ENCODE data around the gene MAN2A2.

Gene MAN2A2

GRCh38 chr15:90902840-90903732 is at the start of gene MAN2A2:
Gene MAN2A2, plus strand, starts transcription at chr15:90903302. Its CDS starts 906 bp downstream, at chr15:90904208.
- Histone ChIP-seq H3K36me3 (ENCODE audit: control insufficient read depth, insufficient read depth, low read length) (peaks cover 31% of the 10 kb centered on the region), H3K4me3 (ENCODE audit: low read length) (peak within 1 kb of the TSS; percentile 88), H3K4me1 (ENCODE audit: control insufficient read depth, insufficient read depth, low read length) (peaks cover 9% of the 10 kb centered on the region), H3K27ac (ENCODE audit: low read depth, low read length) (peak within 1 kb of the TSS; percentile 91), H3K9ac (ENCODE audit: low read length) (peak within 1 kb of the TSS; percentile 84), H3K27me3 (ENCODE audit: control insufficient read depth, insufficient read depth, low read length) (no peaks in the 10 kb centered on the region)

GRCh38 chr15:90855139-90855538 is 48.0 kb upstream of the MAN2A2 start:
- Histone ChIP-seq H3K27me3 (ENCODE audit: control insufficient read depth, insufficient read depth, low read length) (no peaks in the 10 kb centered on the region), H3K36me3 (ENCODE audit: control insufficient read depth, insufficient read depth, low read length) (no peaks in the 10 kb centered on the region), H3K27ac (ENCODE audit: low read depth, low read length) (no peak overlapping the region), H3K4me1 (ENCODE audit: control insufficient read depth, insufficient read depth, low read length) (no peaks in the 10 kb centered on the region), H3K9ac (ENCODE audit: low read length) (no peak overlapping the region), H3K4me3 (ENCODE audit: low read length) (no peak overlapping the region)

GRCh38 chr15:90857337-90857736 is 45.8 kb upstream of the MAN2A2 start:
- Histone ChIP-seq H3K4me1 (ENCODE audit: control insufficient read depth, insufficient read depth, low read length) (no peaks in the 10 kb centered on the region), H3K27ac (ENCODE audit: low read depth, low read length) (no peak overlapping the region), H3K4me3 (ENCODE audit: low read length) (no peak overlapping the region), H3K36me3 (ENCODE audit: control insufficient read depth, insufficient read depth, low read length) (no peaks in the 10 kb centered on the region), H3K9ac (ENCODE audit: low read length) (no peak overlapping the region), H3K27me3 (ENCODE audit: control insufficient read depth, insufficient read depth, low read length) (no peaks in the 10 kb centered on the region)

- Histone ChIP-seq H3K36me3 (ENCODE audit: control insufficient read depth, insufficient read depth, low read length) (no peaks in the 10 kb centered on the region), H3K27ac (ENCODE audit: low read depth, low read length) (no peak overlapping the region), H3K4me3 (ENCODE audit: low read length) (no peak overlapping the region), H3K9ac (ENCODE audit: low read length) (no peak overlapping the region), H3K4me1 (ENCODE audit: control insufficient read depth, insufficient read depth, low read length) (no peaks in the 10 kb centered on the region), H3K27me3 (ENCODE audit: control insufficient read depth, insufficient read depth, low read length) (no peaks in the 10 kb centered on the region)
These were observed 45.1 kb upstream of the MAN2A2 start for GRCh38 chr15:90857883-90858443.

GRCh38 chr15:90859234-90860131 is 43.6 kb upstream of the MAN2A2 start:
- no peaks in the 10 kb centered on the region for H3K36me3 ChIP-seq (ENCODE audit: control insufficient read depth, insufficient read depth, low read length)
- H3K27me3 ChIP-seq (ENCODE audit: control insufficient read depth, insufficient read depth, low read length): no peaks in the 10 kb centered on the region
- no peak overlapping the region for H3K27ac ChIP-seq (ENCODE audit: low read depth, low read length)
- no peaks in the 10 kb centered on the region for H3K4me1 ChIP-seq (ENCODE audit: control insufficient read depth, insufficient read depth, low read length)
- no peak overlapping the region for H3K4me3 ChIP-seq (ENCODE audit: low read length)
- H3K9ac ChIP-seq (ENCODE audit: low read length): no peak overlapping the region

- no peak overlapping the region for H3K27ac ChIP-seq (ENCODE audit: low read depth, low read length)
- H3K4me1 ChIP-seq (ENCODE audit: control insufficient read depth, insufficient read depth, low read length): no peaks in the 10 kb centered on the region
These were observed 42.7 kb upstream of the MAN2A2 start for GRCh38 chr15:90860450-90860849.

GRCh38 chr15:90860942-90861675 is 42.0 kb upstream of the MAN2A2 start:
- H3K4me1 ChIP-seq (ENCODE audit: control insufficient read depth, insufficient read depth, low read length): no peaks in the 10 kb centered on the region
- no peak overlapping the region for H3K27ac ChIP-seq (ENCODE audit: low read depth, low read length)
- H3K36me3 ChIP-seq (ENCODE audit: control insufficient read depth, insufficient read depth, low read length): no peaks in the 10 kb centered on the region
- H3K9ac ChIP-seq (ENCODE audit: low read length): no peak overlapping the region
- H3K27me3 ChIP-seq (ENCODE audit: control insufficient read depth, insufficient read depth, low read length): no peaks in the 10 kb centered on the region
- no peak overlapping the region for H3K4me3 ChIP-seq (ENCODE audit: low read length)

More at GRCh38 chr15:90860450-90860849, 42.7 kb upstream of the MAN2A2 start:
- Histone ChIP-seq H3K4me3 (ENCODE audit: low read length) (no peak overlapping the region), H3K36me3 (ENCODE audit: control insufficient read depth, insufficient read depth, low read length) (no peaks in the 10 kb centered on the region), H3K27me3 (ENCODE audit: control insufficient read depth, insufficient read depth, low read length) (no peaks in the 10 kb centered on the region), H3K9ac (ENCODE audit: low read length) (no peak overlapping the region)

GRCh38 chr15:90862487-90862886 is 40.6 kb upstream of the MAN2A2 start:
- H3K27ac ChIP-seq (ENCODE audit: low read depth, low read length): no peak overlapping the region
- H3K27me3 ChIP-seq (ENCODE audit: control insufficient read depth, insufficient read depth, low read length): no peaks in the 10 kb centered on the region
- no peaks in the 10 kb centered on the region for H3K36me3 ChIP-seq (ENCODE audit: control insufficient read depth, insufficient read depth, low read length)
- no peak overlapping the region for H3K4me3 ChIP-seq (ENCODE audit: low read length)
- no peak overlapping the region for H3K9ac ChIP-seq (ENCODE audit: low read length)
- H3K4me1 ChIP-seq (ENCODE audit: control insufficient read depth, insufficient read depth, low read length): no peaks in the 10 kb centered on the region

GRCh38 chr15:90862964-90863778 is 39.9 kb upstream of the MAN2A2 start:
- no peak overlapping the region for H3K27ac ChIP-seq (ENCODE audit: low read depth, low read length)
- no peak overlapping the region for H3K9ac ChIP-seq (ENCODE audit: low read length)
- H3K27me3 ChIP-seq (ENCODE audit: control insufficient read depth, insufficient read depth, low read length): no peaks in the 10 kb centered on the region
- no peak overlapping the region for H3K4me3 ChIP-seq (ENCODE audit: low read length)
- H3K4me1 ChIP-seq (ENCODE audit: control insufficient read depth, insufficient read depth, low read length): no peaks in the 10 kb centered on the region
- H3K36me3 ChIP-seq (ENCODE audit: control insufficient read depth, insufficient read depth, low read length): no peaks in the 10 kb centered on the region

- Histone ChIP-seq H3K27me3 (ENCODE audit: control insufficient read depth, insufficient read depth, low read length) (no peaks in the 10 kb centered on the region), H3K9ac (ENCODE audit: low read length) (no peak overlapping the region), H3K4me3 (ENCODE audit: low read length) (no peak overlapping the region), H3K4me1 (ENCODE audit: control insufficient read depth, insufficient read depth, low read length) (no peaks in the 10 kb centered on the region), H3K36me3 (ENCODE audit: control insufficient read depth, insufficient read depth, low read length) (no peaks in the 10 kb centered on the region), H3K27ac (ENCODE audit: low read depth, low read length) (no peak overlapping the region)
These were observed 39.1 kb upstream of the MAN2A2 start for GRCh38 chr15:90863987-90864386.

- H3K4me1 ChIP-seq (ENCODE audit: control insufficient read depth, insufficient read depth, low read length): no peaks in the 10 kb centered on the region
- H3K4me3 ChIP-seq (ENCODE audit: low read length): no peak overlapping the region
- H3K27me3 ChIP-seq (ENCODE audit: control insufficient read depth, insufficient read depth, low read length): no peaks in the 10 kb centered on the region
- H3K36me3 ChIP-seq (ENCODE audit: control insufficient read depth, insufficient read depth, low read length): no peaks in the 10 kb centered on the region
- no peak overlapping the region for H3K9ac ChIP-seq (ENCODE audit: low read length)
- no peak overlapping the region for H3K27ac ChIP-seq (ENCODE audit: low read depth, low read length)
These were observed 38.6 kb upstream of the MAN2A2 start for GRCh38 chr15:90864507-90864906.

All from rectal smooth muscle tissue (tissue), 1 donor.